Ureter (tissue), 1 donor: ENCODE measurements around the gene KBTBD13. TPM values are rescaled to one million over a fixed set of nuclear protein-coding genes. Genes with fewer than 3 reads are reported as not detected.
"Not testable (repeated sequence)": the region's sequence is repeated elsewhere in the genome, so short reads cannot be mapped to it uniquely, and the experiment has no call there.

ENCODE experiments used
- DNase-seq: peaks from one replicate; pipeline ENCODE4 v3.0.0-alpha.2; 2020; ENCODE audit warnings: low spot score
- total RNA-seq: library from RNA; stranded (reverse); gene quantifications from one replicate; pipeline ENCODE4 v1.2.4, GENCODE V29; 2023
- donor health status: DM: yes; HTN: yes; CAD: no.

Gene KBTBD13
- 0.18 TPM for total RNA-seq

- DNase-seq, result no peak
These were observed at the start of gene KBTBD13 for GRCh38 chr15:65076486-65077290. Gene KBTBD13, plus strand, starts transcription at chr15:65076746. Its CDS starts 70 bp downstream, at chr15:65076816.

- DNase-seq, result no peak
These were observed 49.8 kb upstream of the KBTBD13 start for GRCh38 chr15:65026756-65027155.

GRCh38 chr15:65027593-65027992 is 49.0 kb upstream of the KBTBD13 start:
- no peak for DNase-seq

- DNase-seq, result no peak
These were observed 48.2 kb upstream of the KBTBD13 start for GRCh38 chr15:65028338-65028737.

- DNase-seq, result peak; percentile 93
These were observed 47.4 kb upstream of the KBTBD13 start, which contains the start of gene MTFMT for GRCh38 chr15:65028921-65029735. Gene MTFMT, minus strand, starts transcription at chr15:65029639. Its CDS starts 26 bp downstream, at chr15:65029613.

- DNase-seq, result no peak
These were observed 46.8 kb upstream of the KBTBD13 start for GRCh38 chr15:65029736-65030208.

GRCh38 chr15:65032801-65033537 is 43.6 kb upstream of the KBTBD13 start:
- no peak for DNase-seq

GRCh38 chr15:65033659-65034269 is 42.8 kb upstream of the KBTBD13 start:
- DNase-seq, result no peak

GRCh38 chr15:65034719-65035118 is 41.8 kb upstream of the KBTBD13 start:
- no peak for DNase-seq

- DNase-seq, result no peak
These were observed 39.2 kb upstream of the KBTBD13 start for GRCh38 chr15:65037309-65037708.

GRCh38 chr15:65038428-65038827 is 38.1 kb upstream of the KBTBD13 start:
- no peak for DNase-seq

GRCh38 chr15:65038836-65039235 is 37.7 kb upstream of the KBTBD13 start:
- DNase-seq, result no peak

- DNase-seq, result no peak
These were observed 36.1 kb upstream of the KBTBD13 start for GRCh38 chr15:65040461-65040860.

- no peak for DNase-seq
These were observed 34.8 kb upstream of the KBTBD13 start for GRCh38 chr15:65041787-65042186.

GRCh38 chr15:65042776-65043327 is 33.7 kb upstream of the KBTBD13 start:
- no peak for DNase-seq

- not testable (repeated sequence) for DNase-seq
These were observed 32.3 kb upstream of the KBTBD13 start for GRCh38 chr15:65044218-65044617.

GRCh38 chr15:65044724-65045481 is 31.6 kb upstream of the KBTBD13 start, which contains the start of gene SLC51B:
Gene SLC51B, plus strand, starts transcription at chr15:65045387. Its CDS starts 4,618 bp downstream, at chr15:65050005.
- DNase-seq, result no peak

- DNase-seq, result no peak
These were observed 28.3 kb upstream of the KBTBD13 start for GRCh38 chr15:65048241-65048640.

- peak; percentile 89 for DNase-seq
These were observed 27.1 kb upstream of the KBTBD13 start for GRCh38 chr15:65049418-65049840.

GRCh38 chr15:65050270-65050669 is 26.3 kb upstream of the KBTBD13 start:
- DNase-seq, result no peak
